Right cardiac atrium (tissue), 5 donors: ENCODE results near the gene PTPRM. TPM values are rescaled to one million over a fixed set of nuclear protein-coding genes. Genes with fewer than 3 reads are reported as not detected.

Source experiments
- ATAC-seq, 2 donors: fragments of 200-7000 bp; cut with Tn5 transposase; one replicate each; pipeline versions ENCODE4 v1.8.0 to v1.9.1; 2020; ENCODE audit warnings: moderate library complexity in 2 of 2, mild to moderate bottlenecking in 1 of 2
- DNase-seq, 3 donors: peaks; one replicate each; pipeline ENCODE4 v3.0.0-alpha.2; 2020
- H3K27ac ChIP-seq: one replicate; pipeline ENCODE4 v1.5.1; 2013; ENCODE audit warnings: mild to moderate bottlenecking, low read length, control low read depth, moderate library complexity
- H3K27me3 ChIP-seq: one replicate; pipeline ENCODE4 v1.6.1; 2013; ENCODE audit not compliant: control insufficient read depth, insufficient read depth
- H3K4me1 ChIP-seq: one replicate; pipeline ENCODE4 v1.6.1; 2013; ENCODE audit warnings: low read length; ENCODE audit not compliant: control insufficient read depth, insufficient read depth
- H3K4me3 ChIP-seq: one replicate; pipeline ENCODE4 v1.5.1; 2013; ENCODE audit warnings: low read length, control low read depth
- H3K9me3 ChIP-seq: one replicate; pipeline ENCODE4 v1.6.1; 2013; ENCODE audit warnings: low read length; ENCODE audit not compliant: control insufficient read depth
- WGBS: extraction: QIAGEN DNeasy Blood & Tissue Kit; methylation state at CpG from one replicate; pipeline ENCODE4 v1.1.7; 2013; 5-methylcytosine and 5-hydroxymethylcytosine counted together
- intact Hi-C, 4 donors: fragments of 100-400 bp; cut with DNase I; formaldehyde crosslinking; loops; one replicate each; pipeline versions ENCODE4 v1.11.0 to v1.14.0; 2022 to 2023
- polyA plus RNA-seq: library from polyadenylated mRNA; stranded (reverse); fragments of 200-250 nt; gene quantifications from one replicate; pipeline ENCODE4 v1.2.3, GENCODE V29; 2013
- total RNA-seq, 4 donors: library from RNA; stranded (reverse); fragmentation: NEBNext Ultra II Directional; extraction: Animal tissue kit (Norgen Biotek cat#: 25700); gene quantifications; one replicate each; pipeline ENCODE4 v1.2.1, GENCODE V29; 2021
- donor health status: healthy with polysubstance abuse.
- donor health status: DM: no; HTN: yes; CAD: no.
- donor health status: DM: no; HTN: no; CAD: no.
- donor health status: DM: no; HTN: yes; CAD: no; lungs with severe emphysema.
- donor health status: DM: yes; HTN: yes; CAD: no.

Gene PTPRM
- total and polyA plus RNA-seq, 5 donors = 55.1 to 81.5 (median 63.4) TPM

DNA sequence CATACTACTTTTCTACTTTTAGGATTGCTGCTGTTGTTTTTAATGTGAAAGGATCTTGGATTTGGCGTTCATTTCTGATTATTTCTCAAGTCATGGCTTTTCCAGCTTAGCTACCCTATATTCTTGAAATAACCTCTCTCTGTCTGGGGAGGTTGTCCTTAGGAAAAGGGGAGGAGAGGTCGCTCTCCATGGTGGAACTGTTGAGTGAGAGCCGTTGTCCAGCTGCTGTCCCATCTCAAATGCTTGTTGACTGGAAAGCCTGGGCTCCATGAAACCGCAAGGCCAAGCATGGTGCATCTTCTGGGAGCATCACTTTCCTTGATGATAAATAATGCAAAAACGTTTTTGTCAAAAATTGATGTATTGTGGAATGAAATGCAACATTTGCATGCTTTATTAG, 563.0 kb downstream of the PTPRM start:
- no peak overlapping the region for H3K27ac ChIP-seq
- no peaks in the 10 kb centered on the region for H3K27me3 ChIP-seq
- H3K4me3 ChIP-seq = no peak overlapping the region
- intact Hi-C loops = no loop called here
- 85% methylated on average over 5 of the region's 5 CpGs for WGBS
- ATAC-seq = no peak
- peaks cover 3% of the 10 kb centered on the region for H3K4me1 ChIP-seq
- peak in 1 of 3 donors; percentile 21 for DNase-seq
- H3K9me3 ChIP-seq = no peaks in the 10 kb centered on the region

- intact Hi-C loops = no loop called here
- Histone ChIP-seq H3K27me3 (no peaks in the 10 kb centered on the region), H3K27ac (no peak overlapping the region), H3K4me1 (no peaks in the 10 kb centered on the region), H3K4me3 (no peak overlapping the region), H3K9me3 (no peaks in the 10 kb centered on the region)
- no peak for ATAC-seq
- no peak for DNase-seq
Observed at GRCh38 chr18:8133032-8133431, 565.9 kb downstream of the PTPRM start.

- DNase-seq (no peak), ATAC-seq (no peak)
- no peaks in the 10 kb centered on the region for H3K9me3 ChIP-seq
- no peaks in the 10 kb centered on the region for H3K27me3 ChIP-seq
- 92% methylated on average over 1 of the region's 1 CpG for WGBS
- no peak overlapping the region for H3K4me3 ChIP-seq
- H3K27ac ChIP-seq = no peak overlapping the region
- intact Hi-C loops = no loop called here
- H3K4me1 ChIP-seq = no peaks in the 10 kb centered on the region
Observed at GRCh38 chr18:8133888-8134287, 566.8 kb downstream of the PTPRM start.

- peaks cover 11% of the 10 kb centered on the region for H3K4me1 ChIP-seq
- peak; percentile 58 to 64 for ATAC-seq
Observed at GRCh38 chr18:8139127-8139527, 572.0 kb downstream of the PTPRM start.

DNA sequence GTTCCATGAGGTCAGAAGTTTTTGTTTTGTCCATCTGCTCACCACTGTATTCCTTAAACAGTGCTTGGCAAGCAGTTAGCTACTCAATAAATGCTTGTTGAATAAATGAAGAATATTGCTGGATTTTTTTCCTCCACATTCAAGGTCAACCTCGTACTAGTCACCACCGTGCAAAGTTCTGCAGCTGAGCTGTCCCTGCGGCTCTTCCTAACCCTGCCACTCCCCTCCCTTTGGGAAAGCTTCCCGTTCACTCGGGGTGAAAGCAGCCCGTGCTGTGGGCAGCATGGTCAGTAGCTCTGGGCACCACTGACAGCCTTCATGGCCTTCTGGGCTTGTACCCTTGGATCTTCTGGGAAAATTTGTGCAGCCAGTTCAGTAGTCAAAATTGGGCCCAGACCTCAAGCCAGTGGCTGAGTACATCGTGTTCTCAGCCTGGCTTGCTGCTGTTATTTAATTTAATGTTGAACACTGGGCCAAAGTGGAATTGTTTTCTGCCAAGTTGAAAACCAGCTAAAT, 572.8 kb downstream of the PTPRM start:
- H3K27ac ChIP-seq = peak overlapping the region; percentile 69
- peak; percentile 54 to 87 (median 61) for DNase-seq
- no peaks in the 10 kb centered on the region for H3K27me3 ChIP-seq
- H3K4me3 ChIP-seq = no peak overlapping the region
- intact Hi-C loops = no loop called here
- H3K4me1 ChIP-seq = peaks cover 11% of the 10 kb centered on the region
- peak; percentile 75 to 89 for ATAC-seq
- no peaks in the 10 kb centered on the region for H3K9me3 ChIP-seq
- 67% methylated on average over 7 of the region's 7 CpGs for WGBS

More at GRCh38 chr18:8139127-8139527, 572.0 kb downstream of the PTPRM start:
- WGBS = 36% methylated on average over 10 of the region's 10 CpGs
- H3K4me3 ChIP-seq = no peak overlapping the region
- peak in 2 of 3 donors; percentile 28 to 71 for DNase-seq
- H3K27ac ChIP-seq = peak overlapping the region; percentile 69
- no peaks in the 10 kb centered on the region for H3K27me3 ChIP-seq
- H3K9me3 ChIP-seq = no peaks in the 10 kb centered on the region
- intact Hi-C loops = no loop called here

DNA sequence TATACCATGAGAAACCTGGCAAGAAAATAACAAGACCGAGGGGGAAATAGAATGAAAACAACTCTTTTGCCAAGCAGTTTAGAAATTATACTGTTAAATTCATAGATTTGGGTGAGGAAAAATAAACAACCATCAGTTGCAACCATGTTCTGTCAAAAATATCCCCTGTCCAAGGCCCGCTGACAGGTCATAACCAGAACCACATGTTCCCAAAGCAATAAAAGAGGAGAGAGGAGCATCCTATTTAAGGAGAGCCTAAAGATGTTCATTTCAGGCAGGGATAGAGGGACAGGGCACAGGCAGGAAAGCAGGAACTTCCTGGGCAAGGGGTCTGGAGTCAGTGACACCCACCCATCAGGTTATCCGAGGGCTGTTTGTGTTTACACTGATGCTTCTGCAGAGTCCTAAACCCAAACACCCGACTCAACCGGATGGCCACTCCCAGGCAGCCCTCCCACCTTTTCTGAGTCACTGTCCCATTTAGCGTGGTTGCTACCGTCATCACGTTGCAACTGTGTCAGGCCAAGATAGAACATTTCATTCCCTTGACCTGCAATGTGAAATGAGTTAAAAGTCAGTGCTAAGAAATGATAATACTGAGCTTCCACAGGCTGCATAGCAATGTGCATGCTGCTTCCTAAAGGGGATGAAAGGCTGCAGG, 573.9 kb downstream of the PTPRM start:
- WGBS = 49% methylated on average over 8 of the region's 8 CpGs
- DNase-seq (peak in 2 of 3 donors; percentile 47 to 73), ATAC-seq (peak; percentile 59 to 78)
- Histone ChIP-seq H3K4me3 (no peak overlapping the region), H3K27me3 (no peaks in the 10 kb centered on the region), H3K27ac (no peak overlapping the region), H3K9me3 (no peaks in the 10 kb centered on the region), H3K4me1 (peaks cover 11% of the 10 kb centered on the region)
- intact Hi-C loops = no loop called here

- no peak overlapping the region for H3K27ac ChIP-seq
Observed at GRCh38 chr18:8142131-8142711, 575.1 kb downstream of the PTPRM start.

DNA sequence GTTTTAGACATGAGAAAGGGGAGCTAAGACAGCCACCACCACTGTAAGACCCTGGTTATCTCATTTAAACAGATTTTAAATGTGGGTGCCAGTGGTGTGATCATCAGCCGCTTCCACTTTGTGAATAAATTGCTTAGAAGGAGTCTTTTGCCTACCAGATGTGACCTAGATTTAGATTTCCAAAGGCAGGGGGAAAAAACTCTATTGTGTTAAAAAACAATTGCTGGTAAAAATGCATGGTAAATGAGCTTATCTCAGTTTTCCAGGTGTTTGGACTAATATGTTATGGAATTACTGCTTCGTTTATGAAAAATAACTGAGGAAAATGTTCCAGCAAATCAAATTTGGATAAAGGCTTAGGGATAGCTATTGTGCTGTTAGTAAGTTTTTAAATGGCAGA, 575.8 kb downstream of the PTPRM start:
- ATAC-seq (no peak), DNase-seq (no peak)
- intact Hi-C loops = no loop called here
- H3K27me3 ChIP-seq = no peaks in the 10 kb centered on the region
- H3K9me3 ChIP-seq = no peaks in the 10 kb centered on the region
- H3K4me1 ChIP-seq = peaks cover 11% of the 10 kb centered on the region
- no peak overlapping the region for H3K27ac ChIP-seq
- no peak overlapping the region for H3K4me3 ChIP-seq
- WGBS = 66% methylated on average over 2 of the region's 2 CpGs

More at GRCh38 chr18:8142131-8142711, 575.1 kb downstream of the PTPRM start:
- ATAC-seq = no peak
- Histone ChIP-seq H3K27me3 (no peaks in the 10 kb centered on the region), H3K9me3 (no peaks in the 10 kb centered on the region), H3K4me1 (peaks cover 11% of the 10 kb centered on the region), H3K4me3 (no peak overlapping the region)
- no peak for DNase-seq
- WGBS = 66% methylated on average over 8 of the region's 8 CpGs
- intact Hi-C loops = no loop called here

DNA sequence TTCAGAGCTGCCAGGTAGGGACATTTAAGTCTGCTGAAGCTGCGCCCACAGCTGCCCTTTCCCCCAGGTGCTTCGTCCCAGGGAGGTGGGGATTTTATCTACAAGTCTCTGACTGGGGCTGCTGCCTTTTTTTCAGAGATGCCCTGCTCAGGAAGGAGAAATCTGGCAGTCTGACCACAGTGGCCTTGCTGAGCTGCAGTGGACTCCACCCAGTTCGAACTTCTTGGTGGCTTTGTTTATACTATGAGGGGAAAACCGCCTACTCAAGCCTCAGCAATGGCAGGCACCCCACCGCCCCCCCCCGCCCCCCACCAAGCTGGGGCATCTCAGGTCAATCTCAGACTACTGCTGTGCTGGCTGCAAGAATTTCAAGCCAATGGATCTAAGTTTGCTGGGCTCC, 584.1 kb downstream of the PTPRM start:
- ATAC-seq = no peak
- H3K27me3 ChIP-seq = no peaks in the 10 kb centered on the region
- 84% methylated on average over 6 of the region's 6 CpGs for WGBS
- H3K4me1 ChIP-seq = no peaks in the 10 kb centered on the region
- no peak for DNase-seq
- H3K9me3 ChIP-seq = no peaks in the 10 kb centered on the region
- intact Hi-C loops = no loop called here
- no peak overlapping the region for H3K4me3 ChIP-seq
- no peak overlapping the region for H3K27ac ChIP-seq

- 77% methylated on average over 10 of the region's 10 CpGs for WGBS
- Histone ChIP-seq H3K9me3 (no peaks in the 10 kb centered on the region), H3K4me3 (no peak overlapping the region), H3K27ac (no peak overlapping the region), H3K4me1 (no peaks in the 10 kb centered on the region), H3K27me3 (no peaks in the 10 kb centered on the region)
- intact Hi-C loops = no loop called here
- no peak for DNase-seq
- peak; percentile 66 to 78 for ATAC-seq
Observed at GRCh38 chr18:8153887-8154583, 586.9 kb downstream of the PTPRM start.

DNA sequence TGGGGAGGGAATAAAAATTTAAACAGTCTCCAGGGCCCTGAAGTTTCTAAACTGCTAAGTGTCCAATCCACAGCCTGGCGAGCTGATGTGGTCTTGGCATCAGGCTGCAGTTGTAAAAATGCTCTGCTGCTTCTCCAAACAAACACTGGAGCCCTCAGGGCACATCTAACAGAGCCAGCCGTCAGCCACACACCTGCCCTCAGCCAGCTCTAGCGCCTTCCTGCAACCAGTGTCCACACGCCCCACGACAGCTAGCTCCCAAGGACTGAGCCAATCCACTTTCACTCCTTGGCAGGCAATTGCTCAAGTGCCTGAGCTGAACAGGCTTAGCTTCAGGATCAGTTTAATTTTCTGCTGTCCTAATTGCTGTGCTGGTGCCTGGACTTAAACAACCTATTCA, 595.7 kb downstream of the PTPRM start:
- H3K4me1 ChIP-seq = peaks cover 2% of the 10 kb centered on the region
- WGBS = 64% methylated on average over 5 of the region's 5 CpGs
- peak in 2 of 3 donors; percentile 66 to 73 for DNase-seq
- no peak overlapping the region for H3K4me3 ChIP-seq
- H3K9me3 ChIP-seq = no peaks in the 10 kb centered on the region
- H3K27ac ChIP-seq = no peak overlapping the region
- peak; percentile 78 to 81 for ATAC-seq
- intact Hi-C loops = no loop called here
- no peaks in the 10 kb centered on the region for H3K27me3 ChIP-seq
